GM19455 (cell line): ENCODE results near the gene ATP9B.
"Not testable (repeated sequence)": the region's sequence is repeated elsewhere in the genome, so short reads cannot be mapped to it uniquely, and the experiment has no call there.

Source experiments
- ATAC-seq: cut with Tn5 transposase; IDR thresholded peaks from one replicate; pipeline ENCODE4 v1.9.1; 2021; ENCODE audit not compliant: unreplicated experiment

ATP9B gene

GRCh38 chr18:79275992-79276391 is 206.8 kb downstream of the ATP9B start:
- peak; percentile 90 for ATAC-seq

- no peak for ATAC-seq
Observed at GRCh38 chr18:79278896-79279295, 209.7 kb downstream of the ATP9B start.

- ATAC-seq, result no peak
Observed at GRCh38 chr18:79283131-79283810, 214.1 kb downstream of the ATP9B start.

- no peak for ATAC-seq
Observed at GRCh38 chr18:79283929-79284328, 214.7 kb downstream of the ATP9B start.

GRCh38 chr18:79285191-79285590 is 216.0 kb downstream of the ATP9B start:
- not testable (repeated sequence) for ATAC-seq

GRCh38 chr18:79290409-79290808 is 221.2 kb downstream of the ATP9B start:
- not testable (repeated sequence) for ATAC-seq

GRCh38 chr18:79290876-79291275 is 221.7 kb downstream of the ATP9B start:
- no peak for ATAC-seq

GRCh38 chr18:79294235-79294634 is 225.0 kb downstream of the ATP9B start:
- ATAC-seq, result no peak

- no peak for ATAC-seq
Observed at GRCh38 chr18:79299272-79299671, 230.1 kb downstream of the ATP9B start.

- no peak for ATAC-seq
Observed at GRCh38 chr18:79299711-79300110, 230.5 kb downstream of the ATP9B start.

- no peak for ATAC-seq
Observed at GRCh38 chr18:79300413-79300812, 231.2 kb downstream of the ATP9B start.

- ATAC-seq, result no peak
Observed at GRCh38 chr18:79302120-79302519, 232.9 kb downstream of the ATP9B start.

GRCh38 chr18:79305911-79306310 is 236.7 kb downstream of the ATP9B start:
- no peak for ATAC-seq

GRCh38 chr18:79309614-79310358 is 240.6 kb downstream of the ATP9B start:
- ATAC-seq, result no peak

- ATAC-seq, result no peak
Observed at GRCh38 chr18:79314838-79315388, 245.7 kb downstream of the ATP9B start.

GRCh38 chr18:79315596-79315995 is 246.4 kb downstream of the ATP9B start:
- ATAC-seq, result no peak

GRCh38 chr18:79317703-79318102 is 248.5 kb downstream of the ATP9B start:
- ATAC-seq, result no peak

GRCh38 chr18:79318142-79318673 is 249.0 kb downstream of the ATP9B start:
- ATAC-seq, result no peak

GRCh38 chr18:79320216-79320850 is 251.1 kb downstream of the ATP9B start:
- no peak for ATAC-seq

GRCh38 chr18:79321625-79322405 is 252.6 kb downstream of the ATP9B start:
- ATAC-seq, result no peak

GRCh38 chr18:79322441-79322840 is 253.2 kb downstream of the ATP9B start:
- ATAC-seq, result no peak
